ENCODE data around the gene VWF. TPM values are rescaled to one million over a fixed set of nuclear protein-coding genes. Genes with fewer than 3 reads are reported as not detected.
"Not testable (repeated sequence)": the region's sequence is repeated elsewhere in the genome, so short reads cannot be mapped to it uniquely, and the experiment has no call there.

Gene VWF
- total and polyA plus RNA-seq, 12 donors, result 104 to 480 (median 253) TPM

GRCh38 chr12:6020930-6021329 is 103.5 kb downstream of the VWF start:
- no peak overlapping the region for H3K4me3 ChIP-seq
- no peak for TF ChIP-seq CTCF (IDR thresholded peaks at IDR 0.05)
- H3K4me1 ChIP-seq, result no peaks in the 10 kb centered on the region
- no peak overlapping the region for H3K27ac ChIP-seq
- intact Hi-C loops (cut with DNase I), result no loop called here
- ATAC-seq (no peak), DNase-seq (no peak)
- H3K36me3 ChIP-seq, result peaks cover 0 to 88% (median 0%) of the 10 kb centered on the region in 9 donors
- H3K27me3 ChIP-seq, result no peaks in the 10 kb centered on the region
- H3K9me3 ChIP-seq, result no peaks in the 10 kb centered on the region
- 68 to 69% methylated on average over 5 of the region's 5 CpGs for WGBS, 2 donors

GRCh38 chr12:6020511-6020910 is 104.0 kb downstream of the VWF start:
- intact Hi-C loops (cut with DNase I); H3K4me3 ChIP-seq; H3K4me1 ChIP-seq; H3K27ac ChIP-seq; DNase-seq; H3K9me3 ChIP-seq; H3K27me3 ChIP-seq: not testable (repeated sequence)
- H3K36me3 ChIP-seq, result peaks cover 0 to 88% (median 0%) of the 10 kb centered on the region in 9 donors
- WGBS, 2 donors, result 90 to 92% methylated on average over 10 of the region's 10 CpGs
- peak in 1 of 8 donors; percentile 20 for ATAC-seq

- WGBS, 2 donors, result 94 to 95% methylated on average over 24 of the region's 24 CpGs
- H3K27ac ChIP-seq; intact Hi-C loops (cut with DNase I); DNase-seq; H3K4me3 ChIP-seq; H3K4me1 ChIP-seq; H3K27me3 ChIP-seq; H3K9me3 ChIP-seq: not testable (repeated sequence)
- peak in 1 of 8 donors; percentile 18 for ATAC-seq
- H3K36me3 ChIP-seq, result peaks cover 0 to 90% (median 0%) of the 10 kb centered on the region in 9 donors
Observed at GRCh38 chr12:6019256-6019655, 105.2 kb downstream of the VWF start.

GRCh38 chr12:6018265-6018664 is 106.2 kb downstream of the VWF start:
- Histone ChIP-seq H3K4me3 (no peak overlapping the region), H3K4me1 (no peaks in the 10 kb centered on the region), H3K27me3 (no peaks in the 10 kb centered on the region), H3K27ac (no peak overlapping the region), H3K9me3 (no peaks in the 10 kb centered on the region), H3K36me3 (peaks cover 0 to 90% (median 0%) of the 10 kb centered on the region in 9 donors)
- TF ChIP-seq CTCF (IDR thresholded peaks at IDR 0.05), result no peak
- WGBS, 2 donors, result 89 to 90% methylated on average over 8 to 10 of the region's 10 CpGs
- no peak for DNase-seq
- intact Hi-C loops (cut with DNase I), result no loop called here
- ATAC-seq, result peak in 2 of 8 donors; percentile 13 to 19

GRCh38 chr12:6016756-6017155 is 107.7 kb downstream of the VWF start:
- H3K27me3 ChIP-seq, result no peaks in the 10 kb centered on the region
- ATAC-seq, result peak in 1 of 8 donors; percentile 23
- intact Hi-C loops (cut with DNase I), result no loop called here
- peaks cover 0 to 3% (median 0%) of the 10 kb centered on the region in 9 donors for H3K4me1 ChIP-seq
- DNase-seq, result no peak
- TF ChIP-seq CTCF (IDR thresholded peaks at IDR 0.05), result no peak
- no peak overlapping the region for H3K27ac ChIP-seq
- no peak overlapping the region for H3K4me3 ChIP-seq
- peaks cover 0 to 95% (median 0%) of the 10 kb centered on the region in 9 donors for H3K36me3 ChIP-seq
- H3K9me3 ChIP-seq, result no peaks in the 10 kb centered on the region
- 78 to 79% methylated on average over 7 of the region's 7 CpGs for WGBS, 2 donors

- H3K36me3 ChIP-seq, result peaks cover 0 to 90% (median 0%) of the 10 kb centered on the region in 9 donors
- H3K9me3 ChIP-seq; DNase-seq; H3K27ac ChIP-seq; H3K4me1 ChIP-seq; H3K4me3 ChIP-seq; intact Hi-C loops (cut with DNase I); H3K27me3 ChIP-seq; ATAC-seq: not testable (repeated sequence)
- 91 to 93% methylated on average over 12 of the region's 12 CpGs for WGBS, 2 donors
Observed at GRCh38 chr12:6016004-6016403, 108.5 kb downstream of the VWF start.

GRCh38 chr12:6015271-6015670 is 109.2 kb downstream of the VWF start:
- ATAC-seq; H3K4me1 ChIP-seq; DNase-seq; H3K4me3 ChIP-seq; H3K27me3 ChIP-seq; H3K27ac ChIP-seq; intact Hi-C loops (cut with DNase I); H3K9me3 ChIP-seq: not testable (repeated sequence)
- peaks cover 0 to 90% (median 0%) of the 10 kb centered on the region in 9 donors for H3K36me3 ChIP-seq
- WGBS, 2 donors, result 57 to 65% methylated on average over 2 of the region's 3 CpGs

GRCh38 chr12:6010631-6011350 is 113.7 kb downstream of the VWF start:
- peaks cover 0 to 77% (median 0%) of the 10 kb centered on the region in 9 donors for H3K36me3 ChIP-seq
- H3K9me3 ChIP-seq; intact Hi-C loops (cut with DNase I); H3K27ac ChIP-seq; H3K4me3 ChIP-seq; H3K27me3 ChIP-seq; DNase-seq; H3K4me1 ChIP-seq: not testable (repeated sequence)
- ATAC-seq, result peak in 1 of 8 donors; percentile 7
- 86% methylated on average over 4 of the region's 4 CpGs for WGBS, 2 donors
